ENCODE results near the gene RPS6KA3. TPM values are rescaled to one million over a fixed set of nuclear protein-coding genes. Genes with fewer than 3 reads are reported as not detected.

Gene RPS6KA3

Small RNA genes within 50 kb of the gene (small RNA-seq; reads per million reads assigned to genes)
- 24.2 reads per million, percentile 87 among the genes with 10 or more reads in this experiment for gene RF00493 (ENCODE audit: low read depth)
- not detected for gene RF00494 (ENCODE audit: low read depth)
